WTC11 (cell line): ENCODE measurements around the gene CLIP1. TPM values are rescaled to one million over a fixed set of nuclear protein-coding genes. Genes with fewer than 3 reads are reported as not detected.

Experiments used
- ATAC-seq: fragments of 200-7000 bp; cut with Tn5 transposase; 2 replicates; pipeline ENCODE4 v1.10.0; 2021; ENCODE audit warnings: mild to moderate bottlenecking, moderate library complexity
- CTCF ChIA-PET: fragments of 300-600 bp; sonication (Branson Sonifier 250); formaldehyde crosslinking; loops from one replicate; lab custom pipeline; 2021; ENCODE audit warnings: antibody characterized with exemption; lab: Charles Lee
- POLR2A ChIA-PET: fragments of 350-600 bp; sonication (Branson Sonifier 250); formaldehyde crosslinking; loops from one replicate; lab custom pipeline; 2021; ENCODE audit warnings: antibody characterized with exemption; lab: Charles Lee
- DNase-seq: peaks from one replicate; pipeline ENCODE4 v3.0.0; 2021; ENCODE audit warnings: low spot score
- H3K27ac Mint-ChIP-seq: 2 replicates; pipeline ENCODE4 v1.8.0; 2021; ENCODE audit warnings: mixed read lengths
- H3K27me3 Mint-ChIP-seq: 2 replicates; pipeline ENCODE4 v1.8.0; 2021; ENCODE audit warnings: low read depth, mild to moderate bottlenecking, moderate library complexity, mixed read lengths
- H3K36me3 Mint-ChIP-seq: 2 replicates; pipeline ENCODE4 v1.8.0; 2021; ENCODE audit warnings: mixed read lengths
- H3K4me1 Mint-ChIP-seq: 2 replicates; pipeline ENCODE4 v1.8.0; 2022; ENCODE audit warnings: mixed read lengths
- H3K4me3 Mint-ChIP-seq: 2 replicates; pipeline ENCODE4 v1.8.0; 2021; ENCODE audit warnings: mild to moderate bottlenecking, moderate library complexity, mixed read lengths
- H3K9me3 Mint-ChIP-seq: 2 replicates; pipeline ENCODE4 v1.8.0; 2021; ENCODE audit warnings: mixed read lengths
- EMX1 ChIP-seq: fragments of 250-450 bp; sonication (Bioruptor Pico); IDR thresholded peaks from 2 replicates; pipeline ENCODE4 v1.8.0; 2021; ENCODE audit warnings: mild to moderate bottlenecking
- ETV6 ChIP-seq: sonication (generic); formaldehyde crosslinking; IDR thresholded peaks from 2 replicates; pipeline ENCODE4 v1.8.1; 2022; ENCODE audit warnings: mild to moderate bottlenecking, missing genetic modification reagents
- FOXJ3 ChIP-seq: sonication (generic); formaldehyde crosslinking; IDR thresholded peaks from 2 replicates; pipeline ENCODE4 v1.9.0; 2021; ENCODE audit warnings: missing genetic modification reagents, mild to moderate bottlenecking, borderline replicate concordance
- NR1H2 ChIP-seq: sonication (generic); formaldehyde crosslinking; IDR thresholded peaks from 2 replicates; pipeline ENCODE4 v1.9.0; 2021; ENCODE audit warnings: mild to moderate bottlenecking, moderate library complexity, missing genetic modification reagents
- SMAD3 ChIP-seq: sonication (generic); formaldehyde crosslinking; IDR thresholded peaks from 2 replicates; pipeline ENCODE4 v1.8.0; 2022; ENCODE audit warnings: missing genetic modification reagents, mild to moderate bottlenecking, borderline replicate concordance
- TCF7 ChIP-seq: sonication (generic); formaldehyde crosslinking; IDR thresholded peaks from 2 replicates; pipeline ENCODE4 v1.8.0; 2022; ENCODE audit warnings: mild to moderate bottlenecking, low read depth, missing genetic modification reagents, moderate library complexity
- ZNF121 ChIP-seq: sonication (generic); formaldehyde crosslinking; IDR thresholded peaks from 2 replicates; pipeline ENCODE4 v1.8.0; 2023; ENCODE audit warnings: missing genetic modification reagents
- ZNF219 ChIP-seq: sonication (generic); formaldehyde crosslinking; IDR thresholded peaks from 2 replicates; pipeline ENCODE4 v1.8.0; 2023; ENCODE audit warnings: missing genetic modification reagents, mild to moderate bottlenecking, borderline replicate concordance
- ZNF281 ChIP-seq: sonication (generic); formaldehyde crosslinking; IDR thresholded peaks from 2 replicates; pipeline ENCODE4 v1.8.0; 2023; ENCODE audit warnings: mild to moderate bottlenecking, missing genetic modification reagents
- ZNF317 ChIP-seq: sonication (generic); formaldehyde crosslinking; IDR thresholded peaks from 2 replicates; pipeline ENCODE4 v1.8.1; 2023; ENCODE audit warnings: low read depth, mild to moderate bottlenecking, moderate library complexity, missing genetic modification reagents, borderline replicate concordance
- ZNF532 ChIP-seq: fragments of 250-450 bp; sonication (Bioruptor Pico); IDR thresholded peaks from 2 replicates; pipeline ENCODE4 v1.9.0; 2021; ENCODE audit warnings: mild to moderate bottlenecking, borderline replicate concordance
- total RNA-seq: library from RNA; stranded (reverse); gene quantifications from 3 replicates; pipeline ENCODE4 v1.2.3, GENCODE V29; 2021

CLIP1 gene
- total RNA-seq, 1 experiment from 2014 or later: 24.9 TPM

GRCh38 chr12:122458105-122459035 lies 35.9 kb upstream of the CLIP1 start (continued):
- TF ChIP-seq ZNF121 (CRISPR knock-in tag) (no peak), ZNF281 (no peak), SMAD3 (CRISPR knock-in tag) (no peak), TCF7 (CRISPR knock-in tag) (no peak)

- TF ChIP-seq ZNF219 (CRISPR knock-in tag): no peak
- TF ChIP-seq ETV6: no peak
- no peaks in the 10 kb centered on the region for H3K36me3 Mint-ChIP-seq
- H3K4me1 Mint-ChIP-seq: no peaks in the 10 kb centered on the region
- no peak overlapping the region for H3K27ac Mint-ChIP-seq
- ATAC-seq (no peak), DNase-seq (no peak)
- ChIA-PET CTCF (no interaction called here), POLR2A (no interaction called here)
- no peaks in the 10 kb centered on the region for H3K9me3 Mint-ChIP-seq
- no peaks in the 10 kb centered on the region for H3K27me3 Mint-ChIP-seq
- H3K4me3 Mint-ChIP-seq: no peak overlapping the region
Measured at GRCh38 chr12:122457627-122458026, 35.2 kb upstream of the CLIP1 start.

GRCh38 chr12:122454739-122455138 lies 32.3 kb upstream of the CLIP1 start:
- H3K27ac Mint-ChIP-seq: no peak overlapping the region
- no peaks in the 10 kb centered on the region for H3K36me3 Mint-ChIP-seq

More at GRCh38 chr12:122454739-122455138, 32.3 kb upstream of the CLIP1 start:
- H3K4me1 Mint-ChIP-seq: no peaks in the 10 kb centered on the region
- DNase-seq (no peak), ATAC-seq (no peak)
- ChIA-PET POLR2A (interaction anchor here (0.6 kb wide), 1 partner anchor 16 kb away, joined by 3 read pairs; no protein-coding TSS in a partner anchor), CTCF (interaction anchor here (1.1 kb wide), 1 partner anchor 15 kb away, joined by 3 read pairs; no protein-coding TSS in a partner anchor)
- H3K27me3 Mint-ChIP-seq: no peaks in the 10 kb centered on the region
- H3K4me3 Mint-ChIP-seq: no peak overlapping the region
- TF ChIP-seq EMX1 (no peak), FOXJ3 (no peak), ZNF532 (CRISPR knock-in tag) (no peak), ZNF317 (CRISPR knock-in tag) (no peak), NR1H2 (CRISPR knock-in tag) (no peak)
- H3K9me3 Mint-ChIP-seq: no peaks in the 10 kb centered on the region
